OCI-LY7 (cell line): Measurements from ENCODE around the gene SERTAD1.

Experiments used
- CTCF ChIP-seq: fragments of 200-600 bp; sonication (generic); conservative IDR thresholded peaks from 2 replicates; pipeline ENCODE4 v1.5.1; 2014; ENCODE audit warnings: mild to moderate bottlenecking, antibody characterized with exemption, low read length, moderate library complexity, mixed read lengths
- EZH2phosphoT487 ChIP-seq: fragments of 200-600 bp; sonication (generic); IDR thresholded peaks from 2 replicates; pipeline ENCODE4 v1.6.1; 2018; ENCODE audit warnings: low read depth, borderline replicate concordance, mild to moderate bottlenecking, mixed run types, antibody characterized with exemption, low read length, moderate library complexity, mixed read lengths

GRCh38 chr19:40453151-40453735 is 27.5 kb upstream of the SERTAD1 start:
- TF ChIP-seq CTCF (no peak), EZH2phosphoT487 (no peak)
